Ascending aorta (tissue), 2 donors: ENCODE results near the gene CORO1C. TPM values are rescaled to one million over a fixed set of nuclear protein-coding genes. Genes with fewer than 3 reads are reported as not detected.

Experiments
- DNase-seq, 2 donors: peaks; one replicate each; pipeline ENCODE4 v3.0.0-alpha.2; 2019; ENCODE audit warnings: low spot score in 2 of 2
- H3K27ac ChIP-seq, 2 donors: fragments of 200-600 bp; sonication (generic); one replicate each; pipeline ENCODE4 v1.5.1; 2016 to 2017; ENCODE audit warnings: mild to moderate bottlenecking in 1 of 2
- H3K27me3 ChIP-seq: fragments of 200-600 bp; sonication (generic); one replicate; pipeline ENCODE4 v1.5.1; 2017
- H3K36me3 ChIP-seq, 2 donors: fragments of 200-600 bp; sonication (generic); one replicate each; pipeline ENCODE4 v1.5.1; 2016
- H3K4me1 ChIP-seq, 2 donors: fragments of 200-600 bp; sonication (generic); one replicate each; pipeline ENCODE4 v1.5.1; 2016 to 2017; ENCODE audit warnings: mild to moderate bottlenecking in 1 of 2
- H3K4me3 ChIP-seq, 2 donors: fragments of 200-600 bp; sonication (generic); one replicate each; pipeline ENCODE4 v1.5.1; 2016 to 2017; ENCODE audit warnings: mild to moderate bottlenecking in 1 of 2
- H3K9me3 ChIP-seq, 2 donors: fragments of 200-600 bp; sonication (generic); one replicate each; pipeline ENCODE4 v1.5.1; 2016
- intact Hi-C: fragments of 100-400 bp; cut with DNase I; formaldehyde crosslinking; loops from one replicate; pipeline ENCODE4 v1.15.1; 2023
- total RNA-seq: library from RNA; depleted of rRNA; stranded (reverse); fragments of >200 nt; gene quantifications from one replicate; pipeline ENCODE4 v1.1.0, GENCODE V29; 2016
- TF ChIP-seq, protein P1 (sequence below), 3 experiments: fragments of 200-600 bp in 2 of 3; fragments of 450-650 bp in 1 of 3; sonication (generic) in 2 of 3; IDR thresholded peaks; one replicate each; pipeline ENCODE4 v1.5.1; 2016 to 2019; ENCODE audit warnings: antibody characterized with exemption in 3 of 3, mild to moderate bottlenecking in 1 of 3, moderate library complexity in 1 of 3

The CORO1C gene
- total RNA-seq, 1 donor from 2014 or later = 106 TPM

DNA sequence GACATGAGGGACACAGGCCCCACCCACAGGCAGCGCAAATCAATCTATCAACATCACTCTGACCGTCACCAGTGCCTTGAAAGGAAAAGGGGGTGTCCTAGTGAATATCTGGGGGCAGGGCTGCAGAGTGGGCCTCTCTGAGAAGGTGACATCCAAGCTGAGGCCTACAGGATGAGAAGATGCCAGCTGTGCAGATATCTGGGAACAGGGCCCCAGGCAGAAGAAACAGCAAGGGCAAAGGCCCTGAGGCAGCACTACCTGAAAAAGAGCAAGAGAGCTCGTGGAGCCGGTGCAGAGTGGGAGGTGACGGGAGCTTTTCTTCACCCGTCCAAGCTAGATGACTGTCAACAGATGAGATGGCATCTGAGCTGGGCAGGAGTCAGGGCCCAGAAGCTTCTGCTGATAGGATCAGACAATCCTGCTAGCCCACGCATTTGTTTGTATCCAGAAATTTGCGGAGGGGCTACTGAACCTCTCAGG lies 120.9 kb downstream of the CORO1C start:
- H3K36me3 ChIP-seq = no peaks in the 10 kb centered on the region
- H3K9me3 ChIP-seq = no peaks in the 10 kb centered on the region
- DNase-seq = no peak
- no peak overlapping the region for H3K27ac ChIP-seq
- H3K4me3 ChIP-seq = no peak overlapping the region
- intact Hi-C loops = no loop called here
- H3K4me1 ChIP-seq = peaks cover 0 to 2% of the 10 kb centered on the region in 2 donors
- H3K27me3 ChIP-seq = no peaks in the 10 kb centered on the region
- TF ChIP-seq, protein P1, sequence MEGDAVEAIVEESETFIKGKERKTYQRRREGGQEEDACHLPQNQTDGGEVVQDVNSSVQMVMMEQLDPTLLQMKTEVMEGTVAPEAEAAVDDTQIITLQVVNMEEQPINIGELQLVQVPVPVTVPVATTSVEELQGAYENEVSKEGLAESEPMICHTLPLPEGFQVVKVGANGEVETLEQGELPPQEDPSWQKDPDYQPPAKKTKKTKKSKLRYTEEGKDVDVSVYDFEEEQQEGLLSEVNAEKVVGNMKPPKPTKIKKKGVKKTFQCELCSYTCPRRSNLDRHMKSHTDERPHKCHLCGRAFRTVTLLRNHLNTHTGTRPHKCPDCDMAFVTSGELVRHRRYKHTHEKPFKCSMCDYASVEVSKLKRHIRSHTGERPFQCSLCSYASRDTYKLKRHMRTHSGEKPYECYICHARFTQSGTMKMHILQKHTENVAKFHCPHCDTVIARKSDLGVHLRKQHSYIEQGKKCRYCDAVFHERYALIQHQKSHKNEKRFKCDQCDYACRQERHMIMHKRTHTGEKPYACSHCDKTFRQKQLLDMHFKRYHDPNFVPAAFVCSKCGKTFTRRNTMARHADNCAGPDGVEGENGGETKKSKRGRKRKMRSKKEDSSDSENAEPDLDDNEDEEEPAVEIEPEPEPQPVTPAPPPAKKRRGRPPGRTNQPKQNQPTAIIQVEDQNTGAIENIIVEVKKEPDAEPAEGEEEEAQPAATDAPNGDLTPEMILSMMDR (IDR thresholded peaks at IDR 0.05) = no peak

DNA sequence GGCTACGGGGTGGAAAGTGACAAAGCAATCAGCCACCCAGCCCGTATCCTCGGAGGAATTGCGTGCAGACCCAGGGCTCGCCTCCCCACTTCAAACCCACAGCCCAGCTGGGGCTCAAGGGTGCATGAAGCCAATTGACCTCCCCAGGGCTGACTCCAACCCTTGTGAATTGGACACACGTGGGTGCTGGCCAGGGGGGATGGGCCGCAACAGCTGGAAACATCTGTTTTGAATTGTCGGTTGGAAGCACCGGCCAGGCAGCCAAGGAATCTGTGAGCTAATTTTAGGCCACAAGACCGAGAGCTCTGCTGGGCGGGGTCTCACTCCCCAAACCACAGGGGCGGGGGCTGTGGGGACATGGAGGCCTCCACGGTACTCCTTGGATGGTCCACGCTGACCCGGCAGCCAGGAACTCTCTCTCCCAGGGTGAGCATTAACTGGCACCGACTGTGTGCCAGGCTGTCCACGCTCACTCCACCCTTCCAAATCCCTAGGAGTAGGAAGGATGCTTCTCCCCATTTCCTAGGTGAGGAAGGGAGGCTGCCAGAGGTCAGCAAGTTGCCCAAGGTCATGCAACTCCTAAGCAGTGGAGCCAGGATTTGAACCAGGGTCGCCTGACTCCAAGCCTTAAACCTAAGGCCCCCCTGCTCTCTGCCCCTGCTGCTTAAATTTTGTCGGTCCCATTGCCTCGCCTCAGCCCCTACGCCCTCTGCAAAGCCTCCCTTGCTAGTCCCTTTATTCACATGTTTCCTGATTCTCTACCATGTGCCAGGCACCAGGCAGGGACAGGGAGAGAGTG lies 121.6 kb downstream of the CORO1C start:
- Histone ChIP-seq H3K27ac (no peak overlapping the region), H3K36me3 (no peaks in the 10 kb centered on the region), H3K4me1 (peaks cover 0 to 2% of the 10 kb centered on the region in 2 donors), H3K27me3 (no peaks in the 10 kb centered on the region), H3K4me3 (no peak overlapping the region), H3K9me3 (no peaks in the 10 kb centered on the region)
- TF ChIP-seq, protein P1 (IDR thresholded peaks at IDR 0.05) = no peak
- intact Hi-C loops = no loop called here
- DNase-seq = no peak

DNA sequence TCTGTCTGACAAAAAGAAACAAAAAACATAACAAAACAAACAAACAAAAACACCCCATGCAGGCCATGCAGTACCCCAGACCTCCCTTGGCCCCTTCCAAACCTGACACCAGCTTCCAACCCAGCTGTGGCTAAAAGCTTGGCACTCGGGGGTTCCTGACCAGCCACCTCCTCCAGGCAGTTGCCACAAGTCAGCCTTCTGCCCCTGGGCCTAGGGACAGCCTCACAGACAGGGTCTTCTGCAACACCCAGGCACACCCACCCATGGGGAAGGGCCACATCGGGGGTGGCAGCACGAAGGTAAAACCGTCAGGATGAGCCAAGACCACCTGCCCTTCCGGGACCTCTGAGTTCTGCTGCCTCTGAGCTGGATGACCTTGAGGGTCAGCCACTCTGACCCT lies 122.7 kb downstream of the CORO1C start:
- H3K4me3 ChIP-seq = no peak overlapping the region
- peaks cover 0 to 2% of the 10 kb centered on the region in 2 donors for H3K4me1 ChIP-seq
- no peak for DNase-seq
- H3K27ac ChIP-seq = no peak overlapping the region
- no peaks in the 10 kb centered on the region for H3K36me3 ChIP-seq
- TF ChIP-seq, protein P1 (IDR thresholded peaks at IDR 0.05) = no peak
- intact Hi-C loops = no loop called here
- H3K27me3 ChIP-seq = no peaks in the 10 kb centered on the region
- no peaks in the 10 kb centered on the region for H3K9me3 ChIP-seq

GRCh38 chr12:108607981-108608600 lies 123.2 kb downstream of the CORO1C start:
- intact Hi-C loops = no loop called here
- no peak overlapping the region for H3K4me3 ChIP-seq
- H3K9me3 ChIP-seq = no peaks in the 10 kb centered on the region
- no peak overlapping the region for H3K27ac ChIP-seq
- no peaks in the 10 kb centered on the region for H3K27me3 ChIP-seq
- H3K4me1 ChIP-seq = peaks cover 0 to 2% of the 10 kb centered on the region in 2 donors
- no peaks in the 10 kb centered on the region for H3K36me3 ChIP-seq
- no peak for DNase-seq
- TF ChIP-seq, protein P1 (IDR thresholded peaks at IDR 0.05) = no peak

DNA sequence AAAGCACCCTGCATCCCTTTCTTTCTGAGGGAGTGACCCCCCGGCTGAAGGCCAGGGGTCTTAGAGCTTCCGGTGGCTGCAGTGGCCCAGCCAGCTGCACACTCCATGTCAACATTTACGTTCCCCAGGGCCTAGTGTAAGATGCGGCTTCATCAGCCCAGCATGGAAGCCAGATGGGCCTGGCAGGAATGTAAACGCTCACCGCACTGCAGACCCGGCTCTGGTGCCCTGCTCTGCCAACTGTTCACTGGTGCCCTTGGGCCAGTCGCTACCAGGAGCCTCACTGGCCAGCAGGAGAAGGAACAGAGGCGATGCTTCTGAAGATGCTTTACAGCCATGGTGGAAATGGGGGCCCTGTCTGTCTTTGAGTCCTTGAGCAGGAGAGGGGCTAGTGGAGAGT lies 124.8 kb downstream of the CORO1C start:
- Histone ChIP-seq H3K9me3 (no peaks in the 10 kb centered on the region), H3K27ac (no peak overlapping the region), H3K27me3 (no peaks in the 10 kb centered on the region), H3K4me3 (no peak overlapping the region), H3K36me3 (no peaks in the 10 kb centered on the region), H3K4me1 (peaks cover 0 to 2% of the 10 kb centered on the region in 2 donors)
- intact Hi-C loops = no loop called here
- DNase-seq = no peak
- TF ChIP-seq, protein P1 (IDR thresholded peaks at IDR 0.05) = no peak
